ENCODE measurements around the gene SIGLEC11. TPM values are rescaled to one million over a fixed set of nuclear protein-coding genes. Genes with fewer than 3 reads are reported as not detected.
A peak's percentile ranks its signal among the peaks of the same experiment; 100 is the strongest.

SIGLEC11 gene
- total RNA-seq, 1 experiment from 2014 or later = not detected

GRCh38 chr19:49985871-49986270 lies 24.9 kb upstream of the SIGLEC11 start:
- DNase-seq (peak; percentile 26), ATAC-seq (no peak)
- intact Hi-C loops (cut with micrococcal nuclease) = no loop called here
- Histone ChIP-seq H3F3A (ENCODE audit: low read length, unreplicated experiment) (no peaks in the 10 kb centered on the region), H3K79me2 (ENCODE audit: low read length) (no peaks in the 10 kb centered on the region), H3K9ac (ENCODE audit: low read length) (no peak overlapping the region), H3K4me3 (ENCODE audit: low read length) (no peak overlapping the region), H3K9me3 (ENCODE audit: low read length) (no peaks in the 10 kb centered on the region), H3K9me2 (replicated peaks; ENCODE audit: low read length) (no peaks in the 10 kb centered on the region), H3K27me3 (ENCODE audit: low read length) (no peaks in the 10 kb centered on the region), H3K27ac (ENCODE audit: low read length) (no peak overlapping the region), H3K4me2 (ENCODE audit: low read length) (no peak overlapping the region), H3K36me3 (ENCODE audit: low read depth, low read length) (peaks cover 16% of the 10 kb centered on the region; the same call in 1 of the 2 replicates), H4K20me1 (ENCODE audit: low read length) (0 out of 2 replicates have a peak, but pooled peaks cover 13% of the 10 kb centered on the region), H2AFZ (ENCODE audit: low read length) (no peak overlapping the region), H3K4me1 (ENCODE audit: insufficient read depth, low read length) (peaks cover 14% of the 10 kb centered on the region)
- POLR2A ChIA-PET (ENCODE audit: unreplicated experiment) = no interaction called here
- no TSS peak for BruUV-seq (replicated peaks)
- CTCF ChIA-PET = no interaction called here
- no peak for TF ChIP-seq CTCF (conservative IDR thresholded peaks at IDR 0.05; ENCODE audit: low read depth, low read length)
- no peak for TF ChIP-seq EZH2 (IDR thresholded peaks at IDR 0.05; ENCODE audit: low read length, unreplicated experiment)
- no peak for TF ChIP-seq EZH2phosphoT487 (IDR thresholded peaks at IDR 0.05; ENCODE audit: borderline replicate concordance, low read length)

- Histone ChIP-seq H3K9me2 (replicated peaks; ENCODE audit: low read length) (no peaks in the 10 kb centered on the region), H3K27me3 (ENCODE audit: low read length) (no peaks in the 10 kb centered on the region), H3K27ac (ENCODE audit: low read length) (no peak overlapping the region), H3K36me3 (ENCODE audit: low read depth, low read length) (peaks cover 15% of the 10 kb centered on the region; the same call in 1 of the 2 replicates), H3K9ac (ENCODE audit: low read length) (no peak overlapping the region), H3K4me3 (ENCODE audit: low read length) (no peak overlapping the region), H3K4me2 (ENCODE audit: low read length) (no peak overlapping the region), H2AFZ (ENCODE audit: low read length) (no peak overlapping the region), H4K20me1 (ENCODE audit: low read length) (0 out of 2 replicates have a peak, but pooled peaks cover 13% of the 10 kb centered on the region), H3F3A (ENCODE audit: low read length, unreplicated experiment) (no peaks in the 10 kb centered on the region), H3K79me2 (ENCODE audit: low read length) (no peaks in the 10 kb centered on the region), H3K4me1 (ENCODE audit: insufficient read depth, low read length) (peaks cover 14% of the 10 kb centered on the region), H3K9me3 (ENCODE audit: low read length) (no peaks in the 10 kb centered on the region)
- ATAC-seq (no peak), DNase-seq (no peak)
- POLR2A ChIA-PET (ENCODE audit: unreplicated experiment) = no interaction called here
- CTCF ChIA-PET = no interaction called here
- BruUV-seq (replicated peaks) = no TSS peak
- TF ChIP-seq EZH2phosphoT487 (IDR thresholded peaks at IDR 0.05; ENCODE audit: borderline replicate concordance, low read length) (no peak), EZH2 (IDR thresholded peaks at IDR 0.05; ENCODE audit: low read length, unreplicated experiment) (no peak), CTCF (conservative IDR thresholded peaks at IDR 0.05; ENCODE audit: low read depth, low read length) (no peak)
- intact Hi-C loops (cut with micrococcal nuclease) = loop anchor here (5.0 kb wide), 1 partner anchor 47 kb away; no protein-coding TSS in a partner anchor
Observed at GRCh38 chr19:49984491-49984890, 23.5 kb upstream of the SIGLEC11 start.

GRCh38 chr19:49983645-49984229 lies 22.8 kb upstream of the SIGLEC11 start:
- no peak overlapping the region for H3K27ac ChIP-seq (ENCODE audit: low read length)
- H3K9me2 ChIP-seq (replicated peaks; ENCODE audit: low read length) = no peaks in the 10 kb centered on the region
- peaks cover 8% of the 10 kb centered on the region for H3K4me1 ChIP-seq (ENCODE audit: insufficient read depth, low read length)
- DNase-seq (peak; percentile 76), ATAC-seq (0 out of 2 replicates have a peak, but pooled peaks have one; percentile 16)
- TF ChIP-seq EZH2phosphoT487 (IDR thresholded peaks at IDR 0.05; ENCODE audit: borderline replicate concordance, low read length) (no peak), CTCF (conservative IDR thresholded peaks at IDR 0.05; ENCODE audit: low read depth, low read length) (peak; percentile 98), EZH2 (IDR thresholded peaks at IDR 0.05; ENCODE audit: low read length, unreplicated experiment) (no peak)
- no peak overlapping the region for H3K9ac ChIP-seq (ENCODE audit: low read length)
- H4K20me1 ChIP-seq (ENCODE audit: low read length) = 0 out of 2 replicates have a peak, but pooled peaks cover 13% of the 10 kb centered on the region
- no peak overlapping the region for H3K4me2 ChIP-seq (ENCODE audit: low read length)
- no peak overlapping the region for H3K4me3 ChIP-seq (ENCODE audit: low read length)
- BruUV-seq (replicated peaks) = no TSS peak
- H3F3A ChIP-seq (ENCODE audit: low read length, unreplicated experiment) = no peaks in the 10 kb centered on the region
- ChIA-PET CTCF (no interaction called here), POLR2A (ENCODE audit: unreplicated experiment) (no interaction called here)
- intact Hi-C loops (cut with micrococcal nuclease) = loop anchor here (5.0 kb wide), 1 partner anchor 46 kb away; no protein-coding TSS in a partner anchor
- H3K79me2 ChIP-seq (ENCODE audit: low read length) = no peaks in the 10 kb centered on the region
- peaks cover 15% of the 10 kb centered on the region; the same call in 1 of the 2 replicates for H3K36me3 ChIP-seq (ENCODE audit: low read depth, low read length)
- H2AFZ ChIP-seq (ENCODE audit: low read length) = no peak overlapping the region
- no peaks in the 10 kb centered on the region for H3K27me3 ChIP-seq (ENCODE audit: low read length)
- no peaks in the 10 kb centered on the region for H3K9me3 ChIP-seq (ENCODE audit: low read length)

Data from PC-3 (cell line).